ENCODE data around the gene CP.

GRCh38 chr3:149258714-149259113 is 37.1 kb upstream of the CP start:
- TF ChIP-seq POLR2A (IDR thresholded peaks at IDR 0.05) (no peak), CTCF (IDR thresholded peaks at IDR 0.05) (no peak)

Measured in thyroid gland (tissue), 4 donors.